Parathyroid adenoma (tissue), 2 donors: ENCODE results near the gene WIZ.

Experiments used
- H2AFZ ChIP-seq: fragments of 300-600 bp; sonication (generic); one replicate; pipeline ENCODE4 v1.7.0; 2017; ENCODE audit warnings: antibody characterized with exemption, mild to moderate bottlenecking
- H3K27ac ChIP-seq: fragments of 300-600 bp; sonication (generic); one replicate; pipeline ENCODE4 v1.7.0; 2017
- H3K27me3 ChIP-seq: fragments of 300-600 bp; sonication (generic); one replicate; pipeline ENCODE4 v1.7.0; 2017; ENCODE audit warnings: low read length; ENCODE audit not compliant: control insufficient read depth, insufficient read depth
- H3K36me3 ChIP-seq: fragments of 300-600 bp; sonication (generic); one replicate; pipeline ENCODE4 v1.7.0; 2017; ENCODE audit warnings: low read length; ENCODE audit not compliant: control insufficient read depth, insufficient read depth
- H3K4me1 ChIP-seq: fragments of 300-600 bp; sonication (generic); one replicate; pipeline ENCODE4 v1.7.0; 2017; ENCODE audit warnings: control low read depth
- H3K4me2 ChIP-seq: fragments of 300-600 bp; sonication (generic); one replicate; pipeline ENCODE4 v1.7.0; 2017; ENCODE audit warnings: low read length
- H3K4me3 ChIP-seq: fragments of 300-600 bp; sonication (generic); one replicate; pipeline ENCODE4 v1.7.0; 2017; ENCODE audit warnings: low read depth, low read length
- H3K79me2 ChIP-seq: fragments of 300-600 bp; sonication (generic); one replicate; pipeline ENCODE4 v1.7.0; 2017; ENCODE audit warnings: control low read depth
- H3K9ac ChIP-seq: fragments of 300-600 bp; sonication (generic); one replicate; pipeline ENCODE4 v1.7.0; 2017; ENCODE audit warnings: mild to moderate bottlenecking
- H3K9me3 ChIP-seq: fragments of 300-600 bp; sonication (generic); one replicate; pipeline ENCODE4 v1.7.0; 2017; ENCODE audit warnings: low read length; ENCODE audit not compliant: control insufficient read depth
- TF ChIP-seq, protein P1 (sequence below): fragments of 300-600 bp; sonication (generic); IDR thresholded peaks from one replicate; pipeline ENCODE4 v1.7.0; 2017; ENCODE audit warnings: antibody characterized with exemption, mild to moderate bottlenecking
- donor health status: primary hyperparathyroidism.

WIZ gene

GRCh38 chr19:15403151-15403531 is 46.6 kb downstream of the WIZ start:
- Histone ChIP-seq H3K4me2 (no peak overlapping the region), H3K79me2 (peaks cover 78% of the 10 kb centered on the region), H3K36me3 (no peaks in the 10 kb centered on the region), H3K4me3 (no peak overlapping the region), H2AFZ (no peak overlapping the region), H3K27ac (no peak overlapping the region), H3K9ac (no peak overlapping the region), H3K27me3 (no peaks in the 10 kb centered on the region), H3K9me3 (no peaks in the 10 kb centered on the region), H3K4me1 (peaks cover 7% of the 10 kb centered on the region)
- TF ChIP-seq, protein P1, sequence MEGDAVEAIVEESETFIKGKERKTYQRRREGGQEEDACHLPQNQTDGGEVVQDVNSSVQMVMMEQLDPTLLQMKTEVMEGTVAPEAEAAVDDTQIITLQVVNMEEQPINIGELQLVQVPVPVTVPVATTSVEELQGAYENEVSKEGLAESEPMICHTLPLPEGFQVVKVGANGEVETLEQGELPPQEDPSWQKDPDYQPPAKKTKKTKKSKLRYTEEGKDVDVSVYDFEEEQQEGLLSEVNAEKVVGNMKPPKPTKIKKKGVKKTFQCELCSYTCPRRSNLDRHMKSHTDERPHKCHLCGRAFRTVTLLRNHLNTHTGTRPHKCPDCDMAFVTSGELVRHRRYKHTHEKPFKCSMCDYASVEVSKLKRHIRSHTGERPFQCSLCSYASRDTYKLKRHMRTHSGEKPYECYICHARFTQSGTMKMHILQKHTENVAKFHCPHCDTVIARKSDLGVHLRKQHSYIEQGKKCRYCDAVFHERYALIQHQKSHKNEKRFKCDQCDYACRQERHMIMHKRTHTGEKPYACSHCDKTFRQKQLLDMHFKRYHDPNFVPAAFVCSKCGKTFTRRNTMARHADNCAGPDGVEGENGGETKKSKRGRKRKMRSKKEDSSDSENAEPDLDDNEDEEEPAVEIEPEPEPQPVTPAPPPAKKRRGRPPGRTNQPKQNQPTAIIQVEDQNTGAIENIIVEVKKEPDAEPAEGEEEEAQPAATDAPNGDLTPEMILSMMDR, result no peak

DNA sequence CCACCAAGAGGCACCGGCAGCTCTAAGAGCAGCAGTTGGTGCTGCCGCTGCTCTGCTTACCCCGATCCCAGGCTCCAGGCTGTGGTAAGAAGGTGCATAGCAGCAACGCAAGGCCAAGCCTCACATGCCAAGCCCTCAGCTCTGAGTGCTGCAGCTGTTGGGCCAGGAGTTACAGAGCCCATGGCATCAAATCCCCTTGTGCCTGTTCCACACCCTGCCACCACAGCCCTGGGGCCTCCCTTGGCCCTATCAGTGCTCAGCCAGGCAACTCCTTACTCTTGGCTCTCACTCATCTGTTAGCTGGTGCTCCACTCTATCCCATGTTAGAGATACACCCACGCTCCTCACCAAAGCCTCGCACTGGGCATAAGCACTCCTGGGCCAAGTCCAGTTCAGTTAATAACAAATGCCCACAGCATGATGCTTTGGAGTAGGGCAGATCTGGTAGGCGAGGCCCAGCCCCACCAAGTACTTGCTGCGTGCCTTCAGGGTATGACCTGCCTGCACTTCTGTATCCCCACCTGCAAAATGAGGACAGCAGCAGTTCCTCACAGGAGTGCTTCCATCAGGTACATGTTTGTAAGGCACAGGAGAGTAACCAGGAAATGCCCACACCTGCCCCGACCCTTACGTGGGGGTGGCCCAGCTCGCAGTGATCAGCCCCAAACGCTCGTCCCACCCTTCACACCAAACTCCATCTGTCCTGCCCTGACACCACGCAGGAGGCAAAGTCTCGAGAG is 47.2 kb downstream of the WIZ start:
- no peak overlapping the region for H2AFZ ChIP-seq
- H3K4me1 ChIP-seq, result peaks cover 7% of the 10 kb centered on the region
- H3K9ac ChIP-seq, result no peak overlapping the region
- no peaks in the 10 kb centered on the region for H3K27me3 ChIP-seq
- H3K27ac ChIP-seq, result no peak overlapping the region
- no peak overlapping the region for H3K4me2 ChIP-seq
- H3K79me2 ChIP-seq, result peaks cover 73% of the 10 kb centered on the region
- no peak overlapping the region for H3K4me3 ChIP-seq
- H3K36me3 ChIP-seq, result no peaks in the 10 kb centered on the region
- no peaks in the 10 kb centered on the region for H3K9me3 ChIP-seq
- TF ChIP-seq, protein P1, result no peak

- no peaks in the 10 kb centered on the region for H3K9me3 ChIP-seq
- no peaks in the 10 kb centered on the region for H3K36me3 ChIP-seq
- H3K27ac ChIP-seq, result no peak overlapping the region
- H3K9ac ChIP-seq, result no peak overlapping the region
- peaks cover 67% of the 10 kb centered on the region for H3K79me2 ChIP-seq
- no peak overlapping the region for H3K4me2 ChIP-seq
- no peaks in the 10 kb centered on the region for H3K27me3 ChIP-seq
- H3K4me3 ChIP-seq, result no peak overlapping the region
- H3K4me1 ChIP-seq, result peaks cover 5% of the 10 kb centered on the region
- TF ChIP-seq, protein P1, result no peak
- H2AFZ ChIP-seq, result no peak overlapping the region
Observed at GRCh38 chr19:15401397-15401710, 48.4 kb downstream of the WIZ start.

DNA sequence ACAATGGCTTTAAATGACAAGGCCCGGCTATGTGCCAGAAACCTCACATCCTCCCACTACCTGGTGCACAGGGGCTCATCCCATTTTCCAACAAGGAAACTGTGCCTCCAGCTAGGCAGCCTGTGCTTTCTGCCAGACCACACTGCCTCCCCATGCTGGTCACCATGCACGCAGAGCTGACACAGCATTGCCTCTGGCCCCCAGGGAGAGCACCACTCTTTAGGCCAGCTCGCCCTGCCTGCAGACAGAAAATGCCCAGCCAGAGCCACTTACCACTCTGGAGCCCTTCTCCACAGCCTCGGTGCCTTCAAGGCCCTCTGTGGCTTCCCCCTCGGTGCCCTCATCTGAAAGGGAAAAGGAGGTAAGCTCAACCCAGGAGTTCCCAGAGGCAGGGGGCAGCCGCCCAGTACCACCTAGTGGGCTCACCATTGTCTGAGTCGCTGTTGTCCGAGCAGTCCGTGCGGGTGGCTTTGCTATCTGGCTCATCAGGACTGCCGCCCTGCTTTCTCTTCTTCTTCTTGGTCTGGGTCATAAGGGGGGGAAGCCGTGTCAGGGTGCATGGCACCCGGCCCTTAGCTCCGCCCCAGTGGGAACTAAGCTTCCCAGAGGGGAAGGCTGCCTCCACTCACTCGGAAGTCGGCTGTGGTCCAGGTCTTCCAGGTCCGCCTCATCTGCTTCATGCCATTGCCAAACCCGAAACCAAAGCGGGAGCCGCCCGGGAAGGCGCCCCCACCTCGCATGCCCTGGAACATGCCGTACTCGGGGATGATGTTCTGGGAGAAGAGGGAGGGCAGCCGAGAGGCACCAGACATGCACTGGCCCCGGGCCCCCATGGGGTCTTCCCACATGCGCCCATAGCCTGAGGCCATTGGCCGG is 49.0 kb downstream of the WIZ start:
- Histone ChIP-seq H3K79me2 (peaks cover 62% of the 10 kb centered on the region), H3K9ac (no peak overlapping the region), H3K4me3 (no peak overlapping the region), H3K4me2 (no peak overlapping the region), H3K9me3 (no peaks in the 10 kb centered on the region), H3K4me1 (peaks cover 5% of the 10 kb centered on the region), H2AFZ (no peak overlapping the region), H3K27ac (no peak overlapping the region), H3K36me3 (no peaks in the 10 kb centered on the region), H3K27me3 (no peaks in the 10 kb centered on the region)
- TF ChIP-seq, protein P1, result no peak
